GM21367 (cell line): ENCODE results near the gene NUB1.

Experiments used
- ATAC-seq: cut with Tn5 transposase; IDR thresholded peaks from one replicate; pipeline ENCODE4 v1.9.1; 2021; ENCODE audit not compliant: unreplicated experiment

NUB1 gene

DNA sequence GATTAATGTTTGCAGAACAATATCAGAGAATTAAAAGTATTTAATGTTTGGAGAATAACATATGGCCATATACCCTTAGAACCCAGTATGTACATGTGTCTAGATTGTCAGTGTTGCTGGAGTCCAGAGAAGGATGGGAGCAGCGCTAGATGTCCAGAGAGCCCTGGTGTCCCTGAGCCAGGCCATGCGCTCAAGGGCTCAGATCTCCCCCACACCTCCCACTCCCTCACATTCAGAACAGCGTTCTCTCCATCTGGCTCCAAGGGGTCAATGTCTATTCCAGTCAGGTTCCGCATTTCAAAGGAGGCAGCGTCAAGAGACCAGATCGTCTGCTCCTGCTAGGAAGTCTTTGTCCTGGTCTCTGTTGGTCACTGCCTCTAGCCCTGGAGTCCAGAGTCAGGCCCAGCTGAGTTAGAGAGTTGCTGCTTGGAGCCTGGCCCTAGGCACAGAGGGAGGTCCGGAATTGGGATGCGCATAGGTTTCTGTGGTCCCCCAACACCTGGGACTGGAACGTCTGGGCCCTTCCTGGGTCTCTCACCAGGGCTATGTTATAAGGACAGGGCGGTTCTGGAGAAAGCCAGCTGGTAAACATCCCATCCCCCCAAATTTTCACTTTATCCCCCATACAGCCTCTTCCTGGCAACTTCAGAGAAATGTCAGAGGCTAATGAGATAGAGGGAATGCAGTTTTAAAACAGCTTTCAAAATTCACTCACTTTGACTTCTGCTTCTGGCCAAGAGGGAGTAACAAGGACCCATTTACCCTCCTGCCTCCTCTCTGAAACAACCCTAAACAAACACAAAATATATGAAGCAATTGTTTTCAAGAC lies 74.7 kb downstream of the NUB1 start:
- no peak for ATAC-seq

- ATAC-seq, result no peak
Observed at GRCh38 chr7:151416941-151417315, 75.3 kb downstream of the NUB1 start.

DNA sequence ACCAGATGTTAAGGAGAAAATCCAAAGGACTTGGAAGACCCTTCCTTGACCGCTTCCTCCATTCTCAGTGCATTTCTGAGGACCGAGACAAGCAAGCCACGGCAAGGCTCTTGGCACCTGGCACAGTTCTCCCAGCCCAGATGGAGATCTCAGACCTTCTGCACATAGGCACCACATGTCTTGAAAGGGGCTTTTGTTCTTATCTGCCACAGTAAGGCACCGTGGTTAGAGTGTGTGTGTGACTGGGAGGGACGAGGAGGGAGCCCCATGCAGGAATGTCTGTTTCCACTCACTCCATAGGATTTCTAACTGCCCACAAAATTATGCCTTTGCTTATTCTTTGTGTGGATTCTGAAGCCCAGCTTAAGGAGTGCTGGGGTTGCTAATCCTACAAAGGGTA lies 78.5 kb downstream of the NUB1 start:
- no peak for ATAC-seq

GRCh38 chr7:151422212-151422611 lies 80.6 kb downstream of the NUB1 start:
- no peak for ATAC-seq

- no peak for ATAC-seq
Observed at GRCh38 chr7:151423226-151423625, 81.6 kb downstream of the NUB1 start.

GRCh38 chr7:151423936-151424335 lies 82.3 kb downstream of the NUB1 start:
- ATAC-seq, result no peak

DNA sequence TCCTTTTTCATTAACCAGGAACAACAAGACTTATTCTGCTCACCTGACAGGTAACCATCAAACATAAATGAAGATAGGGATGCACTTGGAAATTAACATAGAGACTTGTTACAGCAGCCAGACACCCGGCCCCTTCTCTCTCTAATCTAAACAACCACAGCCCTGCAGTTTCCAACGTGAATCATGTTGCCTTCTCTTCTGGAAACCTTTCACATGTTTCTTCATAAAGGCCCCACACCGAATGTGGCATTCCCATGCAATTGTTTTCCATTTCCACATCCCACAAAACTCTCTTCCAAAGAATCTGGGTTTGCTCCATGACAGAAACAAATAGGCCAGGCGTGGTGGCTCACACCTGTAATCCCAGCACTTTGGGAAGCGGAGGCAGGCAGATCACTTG lies 83.2 kb downstream of the NUB1 start:
- ATAC-seq, result no peak

DNA sequence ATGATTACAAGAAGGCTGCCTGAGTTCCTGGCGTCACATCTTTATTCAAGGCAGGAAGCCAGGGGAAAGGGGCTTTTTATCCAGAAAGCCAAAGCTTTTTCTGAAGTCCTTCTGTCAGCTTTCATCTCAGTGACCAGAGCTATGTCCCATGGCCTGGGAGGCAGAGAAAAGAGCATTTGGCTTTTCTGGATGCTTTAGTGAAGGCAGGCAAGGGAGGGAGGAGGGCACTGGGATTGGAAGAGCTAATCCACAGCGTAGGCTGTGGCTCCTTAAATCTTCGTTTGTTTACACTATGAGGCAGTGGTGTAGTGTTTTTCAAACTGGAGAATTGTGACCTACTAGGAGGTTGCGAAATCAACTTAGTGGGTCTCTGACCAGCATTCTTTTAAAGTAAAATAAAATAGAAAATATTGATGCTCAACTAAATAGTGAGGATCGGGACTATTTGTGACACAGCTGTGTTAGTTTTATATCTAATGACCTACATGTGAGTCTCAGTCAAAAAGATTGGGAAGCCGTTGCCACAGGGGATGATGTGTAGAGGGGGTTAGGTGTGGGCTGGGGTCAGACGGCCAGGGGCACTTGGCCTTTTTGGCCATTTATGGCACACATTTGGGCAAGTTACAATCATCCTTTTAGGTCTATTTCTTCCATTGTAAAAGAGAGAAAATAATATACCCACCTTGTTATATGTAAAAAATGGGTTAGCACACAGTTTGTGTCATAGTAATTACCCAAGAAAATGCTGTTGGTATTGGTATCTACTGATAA lies 84.2 kb downstream of the NUB1 start:
- no peak for ATAC-seq

GRCh38 chr7:151426441-151426903 lies 84.9 kb downstream of the NUB1 start:
- ATAC-seq, result no peak

- no peak for ATAC-seq
Observed at GRCh38 chr7:151426904-151427704, 85.5 kb downstream of the NUB1 start.

DNA sequence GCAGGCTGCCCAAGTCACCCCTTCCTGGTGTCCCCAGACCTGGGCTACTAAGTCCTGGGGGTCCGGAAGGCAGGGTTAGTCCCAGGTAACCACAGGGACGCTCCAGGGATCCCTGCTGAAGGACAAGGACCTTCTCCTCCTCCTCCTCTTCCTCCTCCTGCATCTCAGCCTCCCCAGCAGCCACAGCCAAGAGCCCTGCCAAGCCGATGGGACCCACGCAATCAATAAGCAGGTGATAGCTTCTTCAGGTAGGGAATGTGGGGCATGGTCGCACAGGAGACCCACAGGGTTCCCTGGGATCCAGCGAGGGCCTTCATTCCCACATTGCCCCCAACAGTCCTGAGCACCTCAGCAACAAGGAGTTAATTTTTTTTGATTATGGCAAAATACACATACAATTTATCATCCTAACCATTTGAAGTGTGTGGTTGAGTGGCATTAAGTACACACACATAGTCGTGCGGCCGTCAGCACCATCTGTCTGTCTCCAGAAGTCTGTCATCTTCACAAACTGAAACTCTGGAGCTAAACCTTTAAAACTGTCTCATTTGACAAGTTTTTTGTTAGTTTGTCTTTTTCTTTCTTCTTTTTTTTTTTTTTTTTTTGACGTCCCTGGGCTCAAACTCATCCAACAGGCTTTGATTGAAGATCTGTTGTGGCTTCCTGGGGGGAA lies 86.2 kb downstream of the NUB1 start:
- ATAC-seq, result no peak
